RWPE1 (cell line): ENCODE results near the gene ZNF521.
"Not testable (repeated sequence)": the region's sequence is repeated elsewhere in the genome, so short reads cannot be mapped to it uniquely, and the experiment has no call there.

Experiments
- CTCF ChIA-PET: fragments of 350-600 bp; sonication (Branson Sonifier 250); formaldehyde crosslinking; extraction: SDS; loops from one replicate; lab custom pipeline; 2021; lab: Yijun Ruan, JAX
- POLR2A ChIA-PET: fragments of 400-600 bp; formaldehyde crosslinking; extraction: SDS; loops from one replicate; lab custom pipeline; 2020; ENCODE audit warnings: antibody characterized with exemption; ENCODE audit not compliant: low non-redundant PET; lab: Yijun Ruan, JAX
- DNase-seq: peaks from one replicate; pipeline ENCODE4 v3.0.0; 2012; ENCODE audit warnings: low spot score
- H3K27ac ChIP-seq: fragments of 450-650 bp; 2 replicates; pipeline ENCODE4 v1.5.1; 2017
- CTCF ChIP-seq: fragments of 450-650 bp; conservative IDR thresholded peaks from 2 replicates; pipeline ENCODE4 v1.5.1; 2017; ENCODE audit warnings: low read depth, mild to moderate bottlenecking

The ZNF521 gene

GRCh38 chr18:25033747-25034471, 318.1 kb downstream of the ZNF521 start:
- POLR2A ChIA-PET, result no interaction called here
- CTCF ChIA-PET, result no interaction called here

GRCh38 chr18:25033175-25033574, 318.8 kb downstream of the ZNF521 start:
- H3K27ac ChIP-seq, DNase-seq, POLR2A ChIA-PET, CTCF ChIA-PET: not testable (repeated sequence)

More at GRCh38 chr18:25033747-25034471, 318.1 kb downstream of the ZNF521 start:
- H3K27ac ChIP-seq, result no peak overlapping the region
- no peak for TF ChIP-seq CTCF
- DNase-seq, result no peak

- POLR2A ChIA-PET, result no interaction called here
- TF ChIP-seq CTCF, result no peak
- DNase-seq, result no peak
- CTCF ChIA-PET, result no interaction called here
- no peak overlapping the region for H3K27ac ChIP-seq
Observed at GRCh38 chr18:25029802-25030201, 322.2 kb downstream of the ZNF521 start.

- no peak for TF ChIP-seq CTCF
- DNase-seq, result no peak
- ChIA-PET POLR2A (no interaction called here), CTCF (no interaction called here)
- H3K27ac ChIP-seq, result no peak overlapping the region
Observed at GRCh38 chr18:25019931-25020330, 332.0 kb downstream of the ZNF521 start.

- POLR2A ChIA-PET, result no interaction called here
- no peak for DNase-seq
- CTCF ChIA-PET, result no interaction called here
- no peak for TF ChIP-seq CTCF
- no peak overlapping the region for H3K27ac ChIP-seq
Observed at GRCh38 chr18:25019086-25019860, 332.7 kb downstream of the ZNF521 start.

GRCh38 chr18:25016666-25017065, 335.3 kb downstream of the ZNF521 start:
- no peak for TF ChIP-seq CTCF
- H3K27ac ChIP-seq, result no peak overlapping the region
- ChIA-PET CTCF (no interaction called here), POLR2A (no interaction called here)
- DNase-seq, result no peak

GRCh38 chr18:25016181-25016580, 335.8 kb downstream of the ZNF521 start:
- H3K27ac ChIP-seq, result no peak overlapping the region
- ChIA-PET POLR2A (no interaction called here), CTCF (no interaction called here)
- no peak for DNase-seq
- TF ChIP-seq CTCF, result no peak
